Choroid plexus epithelial cell (primary cell): Measurements from ENCODE around the gene SMO.
A peak's percentile ranks its signal among the peaks of the same experiment; 100 is the strongest.
"Not testable (repeated sequence)": the region's sequence is repeated elsewhere in the genome, so short reads cannot be mapped to it uniquely, and the experiment has no call there.

ENCODE experiments used
- DNase-seq: peaks from one replicate; pipeline ENCODE4 v3.0.0-alpha.2; 2010; ENCODE audit warnings: low read depth
- H3K4me3 ChIP-seq: 2 replicates; pipeline ENCODE4 v1.5.1; 2011; ENCODE audit warnings: low read depth, mild to moderate bottlenecking, control low read depth, low read length, moderate library complexity
- TF ChIP-seq, protein P1 (sequence below): conservative IDR thresholded peaks from 2 replicates; pipeline ENCODE4 v1.5.1; 2011; ENCODE audit warnings: low read depth, mild to moderate bottlenecking, control low read depth, inconsistent platforms, low read length, moderate library complexity

SMO gene

DNA sequence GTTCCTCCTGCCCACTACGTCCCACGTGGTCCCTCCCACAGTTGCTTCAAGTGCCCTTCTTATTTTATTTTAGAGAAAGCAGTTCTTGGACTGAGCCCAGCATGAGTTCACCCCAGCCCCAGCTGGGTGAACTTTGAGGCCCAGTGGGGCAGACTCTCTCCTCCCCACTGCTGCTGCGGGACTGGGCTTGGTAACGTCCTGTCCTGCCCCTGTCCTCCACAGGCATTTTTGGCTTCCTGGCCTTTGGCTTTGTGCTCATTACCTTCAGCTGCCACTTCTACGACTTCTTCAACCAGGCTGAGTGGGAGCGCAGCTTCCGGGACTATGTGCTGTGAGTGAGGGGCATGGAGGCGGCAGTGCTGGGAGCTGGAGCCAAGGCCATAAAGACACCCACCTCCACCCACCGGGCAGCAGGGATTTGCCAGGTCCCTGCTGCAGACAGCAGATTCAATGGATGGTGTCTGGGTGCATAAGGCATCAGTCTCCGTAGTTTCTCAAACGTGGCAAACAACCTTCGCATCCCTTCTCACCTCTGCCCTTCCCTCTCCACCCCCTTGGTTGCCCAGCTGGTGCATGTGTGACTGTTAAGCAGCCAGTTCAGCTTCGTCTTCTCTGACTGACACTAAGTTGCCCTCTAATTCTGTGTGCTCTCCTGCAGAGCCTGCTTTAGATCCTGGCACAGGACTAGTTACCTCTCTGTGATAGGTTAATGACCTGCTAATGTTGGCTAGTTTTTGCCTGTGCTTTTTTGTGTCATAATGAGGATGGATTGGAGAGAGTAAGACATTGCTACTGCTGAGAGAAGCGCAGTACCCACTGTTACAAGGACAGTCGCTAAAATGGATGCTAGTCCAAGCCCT is 20.9 kb downstream of the SMO start:
- DNase-seq = no peak
- H3K4me3 ChIP-seq = no peak overlapping the region
- TF ChIP-seq, protein P1, sequence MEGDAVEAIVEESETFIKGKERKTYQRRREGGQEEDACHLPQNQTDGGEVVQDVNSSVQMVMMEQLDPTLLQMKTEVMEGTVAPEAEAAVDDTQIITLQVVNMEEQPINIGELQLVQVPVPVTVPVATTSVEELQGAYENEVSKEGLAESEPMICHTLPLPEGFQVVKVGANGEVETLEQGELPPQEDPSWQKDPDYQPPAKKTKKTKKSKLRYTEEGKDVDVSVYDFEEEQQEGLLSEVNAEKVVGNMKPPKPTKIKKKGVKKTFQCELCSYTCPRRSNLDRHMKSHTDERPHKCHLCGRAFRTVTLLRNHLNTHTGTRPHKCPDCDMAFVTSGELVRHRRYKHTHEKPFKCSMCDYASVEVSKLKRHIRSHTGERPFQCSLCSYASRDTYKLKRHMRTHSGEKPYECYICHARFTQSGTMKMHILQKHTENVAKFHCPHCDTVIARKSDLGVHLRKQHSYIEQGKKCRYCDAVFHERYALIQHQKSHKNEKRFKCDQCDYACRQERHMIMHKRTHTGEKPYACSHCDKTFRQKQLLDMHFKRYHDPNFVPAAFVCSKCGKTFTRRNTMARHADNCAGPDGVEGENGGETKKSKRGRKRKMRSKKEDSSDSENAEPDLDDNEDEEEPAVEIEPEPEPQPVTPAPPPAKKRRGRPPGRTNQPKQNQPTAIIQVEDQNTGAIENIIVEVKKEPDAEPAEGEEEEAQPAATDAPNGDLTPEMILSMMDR = no peak

- no peak overlapping the region for H3K4me3 ChIP-seq
- TF ChIP-seq, protein P1 = peak; percentile 90
- DNase-seq = peak; percentile 68
Measured at GRCh38 chr7:129210256-129210988, 22.0 kb downstream of the SMO start.

DNA sequence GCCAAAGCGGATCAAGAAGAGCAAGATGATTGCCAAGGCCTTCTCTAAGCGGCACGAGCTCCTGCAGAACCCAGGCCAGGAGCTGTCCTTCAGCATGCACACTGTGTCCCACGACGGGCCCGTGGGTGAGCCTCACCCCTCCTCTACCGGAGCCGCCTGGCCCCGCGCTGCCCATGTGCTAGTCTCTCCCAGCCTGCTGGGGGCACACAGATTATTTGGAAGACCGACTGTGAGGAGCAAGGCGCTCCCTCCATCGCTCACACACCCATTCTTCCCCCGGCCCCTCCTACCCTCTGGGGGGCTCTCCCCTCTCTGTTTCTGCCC is 22.5 kb downstream of the SMO start:
- DNase-seq = no peak
- TF ChIP-seq, protein P1 = no peak
- H3K4me3 ChIP-seq = no peak overlapping the region

GRCh38 chr7:129212126-129212525 is 23.7 kb downstream of the SMO start:
- TF ChIP-seq, protein P1 = no peak

DNA sequence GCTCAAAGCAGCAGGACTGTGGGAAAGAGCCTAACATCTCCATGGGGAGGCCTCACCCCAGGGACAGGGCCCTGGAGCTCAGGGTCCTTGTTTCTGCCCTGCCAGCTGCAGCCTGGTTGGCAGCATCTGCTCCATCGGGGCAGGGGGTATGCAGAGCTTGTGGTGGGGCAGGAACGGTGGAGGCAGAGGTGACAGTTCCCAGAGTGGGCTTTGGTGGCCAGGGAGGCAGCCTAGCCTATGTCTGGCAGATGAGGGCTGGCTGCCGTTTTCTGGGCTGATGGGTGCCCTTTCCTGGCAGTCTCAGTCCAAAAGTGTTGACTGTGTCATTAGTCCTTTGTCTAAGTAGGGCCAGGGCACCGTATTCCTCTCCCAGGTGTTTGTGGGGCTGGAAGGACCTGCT is 24.2 kb downstream of the SMO start:
- H3K4me3 ChIP-seq = no peak overlapping the region
- no peak for DNase-seq

More at GRCh38 chr7:129212126-129212525, 23.7 kb downstream of the SMO start:
- no peak overlapping the region for H3K4me3 ChIP-seq
- DNase-seq = no peak

GRCh38 chr7:129213828-129214227 is 25.4 kb downstream of the SMO start:
- peak; percentile 23 for DNase-seq
- TF ChIP-seq, protein P1 = peak; percentile 15
- no peak overlapping the region for H3K4me3 ChIP-seq

More for the DNA sequence above, 24.2 kb downstream of the SMO start:
- TF ChIP-seq, protein P1 = no peak

- H3K4me3 ChIP-seq, DNase-seq: not testable (repeated sequence)
Measured at GRCh38 chr7:129215691-129216090, 27.3 kb downstream of the SMO start.

- not testable (repeated sequence) for DNase-seq, H3K4me3 ChIP-seq
Measured at GRCh38 chr7:129216101-129216715, 27.8 kb downstream of the SMO start.

- DNase-seq, H3K4me3 ChIP-seq: not testable (repeated sequence)
Measured at GRCh38 chr7:129216821-129217416, 28.5 kb downstream of the SMO start.
